K562 (cell line): ENCODE measurements around the gene FKBP2. TPM values are rescaled to one million over a fixed set of nuclear protein-coding genes. Genes with fewer than 3 reads are reported as not detected.

Source experiments
- BACH1 ChIP-seq: fragments of 200-800 bp; sonication (Bioruptor generic); IDR thresholded peaks from 2 replicates; pipeline ENCODE4 v1.6.1; 2016; ENCODE audit warnings: missing genetic modification characterization, missing compliant biosample characterization
- CHD2 ChIP-seq: IDR thresholded peaks from 2 replicates; pipeline ENCODE4 v1.6.1; 2011; ENCODE audit warnings: low read depth, low read length
- KDM5B ChIP-seq: fragments of 200-600 bp; sonication (generic); IDR thresholded peaks from 2 replicates; pipeline ENCODE4 v1.6.1; 2012; ENCODE audit warnings: low read depth, mild to moderate bottlenecking, moderate library complexity, low read length, control low read depth, inconsistent platforms; ENCODE audit not compliant: insufficient replicate concordance
- MAFG ChIP-seq: fragments of 450-650 bp; conservative IDR thresholded peaks from 2 replicates; pipeline ENCODE4 v1.6.1; 2016; ENCODE audit warnings: missing genetic modification characterization, missing compliant biosample characterization
- NCOA4 ChIP-seq: fragments of 450-650 bp; IDR thresholded peaks from 2 replicates; pipeline ENCODE4 v1.6.1; 2018; ENCODE audit warnings: mild to moderate bottlenecking; ENCODE audit not compliant: partially characterized antibody
- PHB ChIP-seq: fragments of 250-450 bp; sonication (Bioruptor Pico); IDR thresholded peaks from 2 replicates; pipeline ENCODE4 v1.5.0; 2021
- PKNOX1 ChIP-seq: fragments of 450-650 bp; IDR thresholded peaks from 2 replicates; pipeline ENCODE4 v1.6.1; 2016
- RAD21 ChIP-seq, 2 experiments: fragments of 250-450 bp in 1 of 2; fragments of 450-650 bp in 1 of 2; sonication (Bioruptor Pico) in 1 of 2; formaldehyde crosslinking in 1 of 2; IDR thresholded peaks in 1 of 2; conservative IDR thresholded peaks in 1 of 2; 2 replicates each; pipeline versions ENCODE4 v1.4.0 to v1.8.0; 2020 to 2022; ENCODE audit warnings: mild to moderate bottlenecking in 2 of 2, moderate library complexity in 1 of 2
- RCOR1 ChIP-seq, 2 experiments: IDR thresholded peaks; 2 replicates each; pipeline ENCODE4 v1.6.1; 2012; ENCODE audit warnings: low read depth in 2 of 2, low read length in 2 of 2, borderline replicate concordance in 1 of 2, improper control_type of control experiment in 1 of 2
- RREB1 ChIP-seq: fragments of 250-450 bp; sonication (Bioruptor Pico); IDR thresholded peaks from 2 replicates; pipeline ENCODE4 v1.4.0; 2020
- SIN3B ChIP-seq: fragments of 450-650 bp; IDR thresholded peaks from 2 replicates; pipeline ENCODE4 v1.6.1; 2017; ENCODE audit warnings: low read depth, mild to moderate bottlenecking, moderate library complexity
- ZNF518B ChIP-seq: fragments of 250-450 bp; sonication (Bioruptor Pico); IDR thresholded peaks from 2 replicates; pipeline ENCODE4 v1.5.0; 2021; ENCODE audit warnings: mild to moderate bottlenecking, moderate library complexity
- ZNF589 ChIP-seq: fragments of 200-800 bp; sonication (Bioruptor generic); IDR thresholded peaks from 2 replicates; pipeline ENCODE4 v1.6.1; 2016; ENCODE audit warnings: low read depth, missing genetic modification characterization, missing compliant biosample characterization
- ZNF707 ChIP-seq: fragments of 250-450 bp; sonication (Bioruptor Pico); conservative IDR thresholded peaks from 2 replicates; pipeline ENCODE4 v1.8.0; 2022; ENCODE audit warnings: inconsistent platforms, mild to moderate bottlenecking, moderate library complexity
- ZNF764 ChIP-seq: fragments of 250-450 bp; sonication (Bioruptor Pico); IDR thresholded peaks from 2 replicates; pipeline ENCODE4 v1.4.0; 2020; ENCODE audit warnings: low read depth, mild to moderate bottlenecking, moderate library complexity
- ZNF79 ChIP-seq: fragments of 250-450 bp; sonication (Bioruptor Pico); IDR thresholded peaks from 2 replicates; pipeline ENCODE4 v1.4.0; 2020; ENCODE audit warnings: low read depth, mild to moderate bottlenecking, moderate library complexity
- polyA plus RNA-seq, 8 experiments: library from polyadenylated mRNA; depleted of rRNA in 4 of 8; stranded (reverse) in 5 of 8; unstranded in 3 of 8; fragments of >200 nt; fragmentation: Nextera tagmentation in 2 of 8; fragmentation: Illumina TruSeq in 1 of 8; extraction: Ambion mirVana in 2 of 8; extraction: Trizol in 1 of 8; gene quantifications; 2 replicates each; pipeline versions ENCODE4 v1.2.1 to v1.2.3, GENCODE V29; 2011 to 2014; ENCODE audit warnings: inconsistent platforms in 1 of 8, missing spikeins in 1 of 8
- total RNA-seq, 7 experiments: library from RNA; depleted of rRNA in 6 of 7; stranded (reverse); fragments of >200 nt in 6 of 7; fragmentation: Illumina TruSeq in 2 of 7; extraction: Trizol in 2 of 7; gene quantifications; 2 replicates each; pipeline versions ENCODE4 v1.2.1 to v1.2.3, GENCODE V29; 2011 to 2021; ENCODE audit warnings: low replicate concordance in 1 of 7

The FKBP2 gene
- total and polyA plus RNA-seq, 9 of the 15 experiments (the other 6 are each of a cell fraction or from before 2014, with no cell fraction given), result 3.5 to 151 (median 58.1) TPM

- TF ChIP-seq RREB1 (CRISPR knock-in tag) (no peak), KDM5B (no peak), ZNF764 (CRISPR knock-in tag) (no peak), CHD2 (peak; percentile 22; the same call in 1 of the 2 replicates), SIN3B (no peak), ZNF707 (CRISPR knock-in tag) (no peak), RCOR1 (IDR thresholded peaks at IDR 0.05; ENCODE audit: borderline replicate concordance in 1 of 2, low read depth in 2 of 2, low read length in 2 of 2) (peak in 1 of 2 experiments; percentile 80; a peak in 2 of 4 replicates), RAD21 (CRISPR knock-in tag; conservative IDR thresholded peaks at IDR 0.05 in 1 of 2, IDR thresholded peaks at IDR 0.05 in 1 of 2) (no peak), NCOA4 (no peak), MAFG (tag) (no peak), ZNF79 (CRISPR knock-in tag) (no peak), ZNF589 (no peak), PHB (CRISPR knock-in tag) (no peak), ZNF518B (CRISPR knock-in tag) (no peak), BACH1 (tag) (no peak), PKNOX1 (no peak)
These were observed 5.1 kb downstream of the FKBP2 start (continued) for GRCh38 chr11:64245797-64246620.
